ENCODE results near the gene ZMPSTE24. TPM values are rescaled to one million over a fixed set of nuclear protein-coding genes. Genes with fewer than 3 reads are reported as not detected.

Gene ZMPSTE24
- total and polyA plus RNA-seq, 11 donors, result 20.3 to 45.8 (median 31.7) TPM

DNA sequence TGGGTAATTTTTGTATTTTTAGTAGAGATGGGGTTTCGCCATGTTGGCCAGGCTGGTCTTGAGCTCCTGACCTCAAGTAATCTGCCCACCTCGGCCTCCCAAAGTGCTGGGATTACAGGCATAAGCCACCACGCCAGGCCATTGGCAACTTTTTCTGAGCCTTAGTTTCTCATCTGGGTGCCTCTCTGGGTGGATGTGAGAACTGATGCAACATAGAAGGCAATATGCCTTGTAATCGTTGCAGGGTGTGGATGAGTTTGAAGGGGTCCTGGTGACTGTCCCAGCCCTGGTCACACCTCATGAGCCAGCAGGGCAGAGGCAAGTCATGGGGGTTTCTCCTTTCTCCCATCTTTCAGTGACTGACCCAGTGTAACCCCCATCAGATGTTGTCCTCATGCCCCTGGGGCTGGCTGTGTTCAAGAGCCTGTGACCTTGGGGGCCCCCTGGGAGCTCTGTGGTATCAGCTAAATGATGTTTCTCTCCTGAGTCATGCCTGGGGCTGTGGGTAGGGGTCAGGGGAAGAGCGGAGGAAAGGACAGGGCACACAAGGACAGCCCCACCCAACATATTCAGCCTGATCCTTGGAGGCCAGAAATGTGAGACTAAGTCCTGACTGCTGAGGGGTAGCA lies 55.4 kb downstream of the ZMPSTE24 start:
- H3K4me1 ChIP-seq, result peaks cover 0 to 44% (median 17%) of the 10 kb centered on the region in 12 donors
- TF ChIP-seq POLR2A (IDR thresholded peaks at IDR 0.05), result no peak
- TF ChIP-seq, protein P1, sequence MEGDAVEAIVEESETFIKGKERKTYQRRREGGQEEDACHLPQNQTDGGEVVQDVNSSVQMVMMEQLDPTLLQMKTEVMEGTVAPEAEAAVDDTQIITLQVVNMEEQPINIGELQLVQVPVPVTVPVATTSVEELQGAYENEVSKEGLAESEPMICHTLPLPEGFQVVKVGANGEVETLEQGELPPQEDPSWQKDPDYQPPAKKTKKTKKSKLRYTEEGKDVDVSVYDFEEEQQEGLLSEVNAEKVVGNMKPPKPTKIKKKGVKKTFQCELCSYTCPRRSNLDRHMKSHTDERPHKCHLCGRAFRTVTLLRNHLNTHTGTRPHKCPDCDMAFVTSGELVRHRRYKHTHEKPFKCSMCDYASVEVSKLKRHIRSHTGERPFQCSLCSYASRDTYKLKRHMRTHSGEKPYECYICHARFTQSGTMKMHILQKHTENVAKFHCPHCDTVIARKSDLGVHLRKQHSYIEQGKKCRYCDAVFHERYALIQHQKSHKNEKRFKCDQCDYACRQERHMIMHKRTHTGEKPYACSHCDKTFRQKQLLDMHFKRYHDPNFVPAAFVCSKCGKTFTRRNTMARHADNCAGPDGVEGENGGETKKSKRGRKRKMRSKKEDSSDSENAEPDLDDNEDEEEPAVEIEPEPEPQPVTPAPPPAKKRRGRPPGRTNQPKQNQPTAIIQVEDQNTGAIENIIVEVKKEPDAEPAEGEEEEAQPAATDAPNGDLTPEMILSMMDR (IDR thresholded peaks at IDR 0.05), result no peak
- no peak overlapping the region for H3K4me3 ChIP-seq
- no peaks in the 10 kb centered on the region for H3K9me3 ChIP-seq
- H3K27me3 ChIP-seq, result peaks cover 15 to 44% (median 23%) of the 10 kb centered on the region in 9 donors
- intact Hi-C loops (cut with DNase I), result loop anchor here in 2 of 10 donors (5.0 to 10.0 kb wide), 2 partner anchors 91 to 156 kb away; no protein-coding TSS in a partner anchor
- H3K36me3 ChIP-seq, result no peaks in the 10 kb centered on the region
- no peak for DNase-seq
- H3K27ac ChIP-seq, result no peak overlapping the region
- no peak for ATAC-seq
- WGBS, 4 donors, result 90 to 96% (median 94%) methylated on average over 5 of the region's 5 CpGs

DNA sequence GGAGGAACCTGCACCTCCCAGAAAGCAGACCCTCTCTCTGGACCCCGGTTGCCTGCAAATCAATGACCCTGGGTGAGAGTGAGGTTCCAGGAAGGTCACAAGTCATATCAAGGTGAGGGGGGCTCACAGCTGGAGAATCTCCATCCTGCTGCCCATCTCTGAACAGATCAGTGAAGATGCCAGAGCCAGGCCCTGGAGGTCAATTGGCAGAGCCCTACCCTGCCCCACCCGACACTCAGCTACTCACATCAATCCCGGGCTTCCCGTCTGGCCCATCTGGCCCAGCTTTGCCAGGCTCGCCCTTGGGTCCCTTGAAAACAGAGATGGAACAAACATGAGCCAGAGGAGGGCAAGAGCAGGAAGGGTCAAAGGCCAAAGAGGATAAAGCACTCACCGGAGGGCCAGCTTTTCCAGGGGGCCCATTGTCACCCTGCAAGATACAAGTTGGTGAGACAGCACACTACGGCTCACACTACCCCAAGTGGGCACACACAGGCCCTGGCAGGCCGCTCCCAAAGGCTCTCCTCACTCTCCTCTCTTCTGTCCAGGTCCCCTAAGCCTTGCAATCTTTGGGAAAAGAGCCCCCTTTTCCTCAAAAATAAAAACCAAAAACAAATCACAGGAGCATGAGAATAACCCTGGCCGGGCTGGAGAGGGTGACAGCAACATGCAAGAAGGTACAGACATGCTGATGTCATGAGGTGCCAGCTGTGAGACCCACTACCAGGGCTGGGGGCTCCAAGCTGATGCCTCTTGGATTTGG lies 56.1 kb downstream of the ZMPSTE24 start:
- DNase-seq (no peak), ATAC-seq (no peak)
- intact Hi-C loops (cut with DNase I), result loop anchor here in 2 of 10 donors (5.0 to 10.0 kb wide), 2 partner anchors 91 to 157 kb away; no protein-coding TSS in a partner anchor
- TF ChIP-seq POLR2A (IDR thresholded peaks at IDR 0.05), result no peak
- TF ChIP-seq, protein P1 (IDR thresholded peaks at IDR 0.05), result no peak
- H3K4me1 ChIP-seq, result peaks cover 0 to 44% (median 17%) of the 10 kb centered on the region in 12 donors
- H3K27ac ChIP-seq, result no peak overlapping the region
- H3K27me3 ChIP-seq, result peaks cover 15 to 44% (median 25%) of the 10 kb centered on the region in 9 donors
- 86 to 95% (median 92%) methylated on average over 9 of the region's 9 CpGs for WGBS, 4 donors
- H3K36me3 ChIP-seq, result no peaks in the 10 kb centered on the region
- no peak overlapping the region for H3K4me3 ChIP-seq
- H3K9me3 ChIP-seq, result no peaks in the 10 kb centered on the region

DNA sequence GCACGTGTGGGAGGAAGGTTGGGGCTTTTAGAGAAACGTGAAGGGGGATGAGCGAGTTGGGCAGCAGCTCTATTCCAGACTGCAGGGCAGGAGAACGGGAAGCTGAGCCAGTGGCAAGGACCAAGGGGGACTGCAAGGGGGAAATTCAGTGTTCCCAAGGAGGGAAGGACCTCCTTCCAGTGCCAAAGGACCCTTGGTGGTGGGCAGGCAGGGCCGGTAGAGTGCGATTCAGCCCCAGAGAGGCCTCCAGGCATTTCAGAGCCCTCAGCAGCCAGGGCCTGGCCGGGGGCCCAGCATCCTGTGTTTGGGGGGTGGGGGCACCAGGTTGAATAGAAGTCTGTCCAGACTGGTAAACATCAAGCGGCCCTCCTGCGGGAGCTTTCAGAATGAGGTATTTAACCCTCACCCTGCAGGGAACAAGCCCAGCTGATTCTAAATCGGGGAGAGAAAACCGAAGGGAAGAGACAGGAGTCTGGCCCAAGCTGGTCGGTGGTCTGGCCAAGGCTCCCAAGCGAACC lies 56.7 kb downstream of the ZMPSTE24 start:
- WGBS, 4 donors, result 47 to 54% (median 49%) methylated on average over 12 to 13 of the region's 13 CpGs
- Histone ChIP-seq H3K27ac (peak overlapping the region in 1 of 12 donors; percentile 41), H3K4me3 (peak overlapping the region in 9 of 12 donors; percentile 34 to 60 (median 49)), H3K4me1 (peaks cover 0 to 44% (median 17%) of the 10 kb centered on the region in 12 donors), H3K27me3 (peaks cover 15 to 51% (median 25%) of the 10 kb centered on the region in 9 donors), H3K36me3 (no peaks in the 10 kb centered on the region), H3K9me3 (no peaks in the 10 kb centered on the region)
- ATAC-seq (no peak), DNase-seq (no peak)
- intact Hi-C loops (cut with DNase I), result loop anchor here in 5 of 10 donors (5.0 to 10.0 kb wide), 4 partner anchors 90 to 162 kb away; partner anchors contain the start of gene RLF (in 1 of the 5)
- TF ChIP-seq, protein P1 (IDR thresholded peaks at IDR 0.05), result no peak
- TF ChIP-seq POLR2A (IDR thresholded peaks at IDR 0.05), result no peak
